Measurements from ENCODE around the gene SGMS1.

GRCh38 chr10:50567384-50567783 lies 56.4 kb downstream of the SGMS1 start:
- no peak for TF ChIP-seq CTCF (IDR thresholded peaks at IDR 0.05; ENCODE audit: poor library complexity, severe bottlenecking)
- no peak for TF ChIP-seq SMC3 (conservative IDR thresholded peaks at IDR 0.05; ENCODE audit: poor library complexity)
- TF ChIP-seq REST (IDR thresholded peaks at IDR 0.05; ENCODE audit: borderline replicate concordance), result no peak
- TF ChIP-seq EZH2 (IDR thresholded peaks at IDR 0.05; ENCODE audit: borderline replicate concordance, insufficient read depth, low read length, poor library complexity, severe bottlenecking), result no peak
- no peak for TF ChIP-seq POLR2AphosphoS5 (IDR thresholded peaks at IDR 0.05)

Measured in neural cell (in vitro differentiated cells).